DLD1 (cell line): ENCODE data around the gene GCGR.
"Not testable (repeated sequence)": the region's sequence is repeated elsewhere in the genome, so short reads cannot be mapped to it uniquely, and the experiment has no call there.

ENCODE experiments used
- in situ Hi-C: cut with HindIII; loops from 2 replicates; pipeline ENCODE4 v1.10.0; 2017; ENCODE audit warnings: low sequenced_read_pairs

Gene GCGR

DNA sequence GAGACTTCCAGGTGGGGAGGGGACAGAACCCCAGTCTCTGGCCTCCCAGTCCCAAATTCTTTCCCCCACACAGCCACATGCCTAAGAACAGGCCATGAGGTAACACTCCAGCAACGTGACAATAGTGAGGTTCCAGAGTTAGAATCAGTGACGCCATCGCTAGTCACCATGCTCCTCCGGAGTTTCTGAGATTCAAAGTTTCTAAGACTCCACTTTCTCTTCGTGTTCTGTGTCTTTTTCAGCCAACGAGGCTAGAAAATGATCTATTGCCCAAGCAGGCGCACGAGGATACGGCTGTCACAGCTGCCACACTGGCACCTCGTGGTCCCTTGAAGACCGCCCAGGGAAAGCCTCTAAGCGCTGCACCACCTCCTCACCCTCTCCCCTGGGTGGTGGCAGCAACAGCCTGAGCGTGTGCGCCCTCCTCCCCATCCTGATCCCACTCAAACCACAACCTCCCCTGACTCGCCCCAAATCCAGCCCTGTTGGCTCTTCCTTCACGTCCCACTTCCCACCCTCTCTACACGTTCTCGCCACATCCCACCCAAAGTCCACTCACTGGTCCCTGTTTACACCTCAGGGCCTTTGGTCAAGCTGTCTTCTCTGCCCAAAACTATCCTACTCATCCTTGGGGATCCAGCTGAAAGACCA lies 28.1 kb downstream of the GCGR start:
- in situ Hi-C loops: no loop called here

DNA sequence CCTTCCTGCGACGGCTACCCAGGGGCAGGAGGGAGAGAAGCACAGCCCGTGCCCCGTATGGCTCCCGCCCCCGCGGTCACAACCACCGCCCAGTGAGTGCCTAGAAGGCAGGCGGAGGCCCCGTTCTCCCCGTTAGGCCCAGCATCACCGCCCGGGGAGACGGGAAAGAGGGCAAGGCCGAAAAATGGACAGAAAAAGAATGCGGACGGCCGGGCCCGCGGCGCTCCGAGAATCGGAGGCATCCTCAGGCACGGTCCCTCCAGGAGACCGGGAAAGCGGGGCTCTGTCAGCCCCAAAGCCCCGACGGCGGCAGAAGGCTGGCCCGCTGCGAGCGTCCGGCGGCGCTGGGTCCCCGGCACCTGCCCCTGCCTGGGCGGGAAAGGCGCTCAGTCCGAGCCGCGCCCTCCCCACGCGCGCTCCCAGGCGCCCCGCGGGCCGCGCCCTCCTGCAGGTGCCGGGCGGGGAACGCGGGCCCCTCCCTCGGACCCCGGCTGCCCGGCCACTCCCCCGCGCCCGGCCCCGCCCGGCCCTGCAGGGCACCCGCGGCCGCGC lies 28.7 kb downstream of the GCGR start:
- in situ Hi-C loops: no loop called here

DNA sequence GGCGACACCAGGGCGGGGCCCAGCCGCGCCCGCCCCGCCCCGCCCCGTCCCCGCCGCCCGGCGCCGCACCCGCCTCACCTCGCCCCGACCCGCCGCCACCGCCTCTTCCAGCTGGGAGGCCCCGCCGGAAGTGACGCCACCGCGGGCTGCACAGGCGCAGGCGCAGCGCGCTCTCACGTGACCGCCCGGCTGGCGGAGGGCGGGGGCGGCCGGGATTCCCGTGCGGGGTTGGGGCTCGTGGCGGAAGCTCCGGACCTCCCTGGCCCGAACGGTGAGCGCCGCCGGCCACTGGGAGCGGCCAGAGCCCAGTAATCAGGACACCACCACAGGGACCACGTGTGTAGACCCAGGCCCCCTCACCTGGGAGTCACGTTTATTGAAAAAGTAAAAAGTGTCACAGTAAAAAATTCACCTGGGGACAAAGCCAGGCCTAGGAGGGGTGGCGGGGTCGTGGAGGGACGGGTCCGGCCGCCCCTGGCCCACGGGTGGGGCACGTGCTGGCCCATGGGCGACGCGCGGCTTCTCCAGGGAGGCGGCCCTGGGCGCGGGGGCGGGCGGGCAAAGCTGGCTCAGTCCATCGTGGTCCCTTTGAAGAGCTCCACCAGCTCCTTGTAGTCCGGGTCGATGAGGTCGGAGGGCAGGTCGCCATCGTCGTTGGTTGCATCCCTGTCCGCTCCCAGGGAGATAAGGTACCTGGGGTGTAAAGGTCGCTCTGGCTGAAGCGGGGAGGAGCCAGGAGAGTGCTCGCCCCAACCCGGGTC lies 29.4 kb downstream of the GCGR start, which contains the start of gene MCRIP1:
MCRIP1 (minus strand) TSS at position 132 of the 761 bp plus-strand sequence. CDS start 8,785 bp downstream, outside the sequence.
- in situ Hi-C loops: no loop called here

DNA sequence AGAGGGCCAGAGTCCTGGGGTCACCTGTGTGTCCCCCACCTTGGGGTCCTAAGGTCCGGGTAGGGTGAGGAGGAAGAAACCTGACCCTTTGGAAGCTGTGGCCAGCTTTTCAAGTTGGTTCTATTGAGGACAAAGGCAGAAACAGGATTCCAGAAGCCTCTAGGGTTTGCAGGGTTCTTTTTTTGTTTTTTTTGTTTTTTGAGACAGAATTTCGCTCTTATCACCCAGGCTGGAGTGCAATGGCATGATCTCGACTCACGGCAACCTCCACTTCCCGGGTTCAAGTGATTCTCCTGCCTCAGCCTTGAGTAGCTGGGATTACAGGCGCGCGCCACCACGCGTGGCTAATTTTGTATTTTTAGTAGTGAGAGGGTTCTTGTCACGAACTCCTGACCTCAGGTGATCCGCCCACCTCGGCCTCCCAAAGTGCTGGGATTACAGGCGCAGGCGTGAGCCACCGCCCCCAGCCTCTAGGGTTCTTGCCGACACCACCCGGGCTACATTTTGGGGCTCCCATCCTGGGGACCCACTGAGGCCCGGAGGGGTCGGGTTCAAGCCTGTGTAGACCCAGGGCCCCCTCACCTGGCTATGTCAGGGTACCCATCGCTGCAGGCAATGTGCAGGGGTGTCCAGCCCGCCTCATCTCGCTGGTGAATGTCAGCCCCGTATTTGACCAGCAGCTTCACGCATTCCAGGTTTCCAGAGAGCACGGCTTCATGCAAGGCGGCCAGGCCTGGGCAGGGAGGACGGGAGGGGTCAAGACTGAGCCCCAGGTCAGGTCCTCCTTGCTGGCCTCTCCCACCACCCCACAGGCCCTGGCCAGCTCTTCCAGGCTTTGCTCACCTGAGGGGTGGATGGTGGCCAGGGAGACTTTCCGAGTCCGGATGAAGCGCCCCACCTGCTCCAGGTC lies 30.2 kb downstream of the GCGR start:
- in situ Hi-C loops: no loop called here

DNA sequence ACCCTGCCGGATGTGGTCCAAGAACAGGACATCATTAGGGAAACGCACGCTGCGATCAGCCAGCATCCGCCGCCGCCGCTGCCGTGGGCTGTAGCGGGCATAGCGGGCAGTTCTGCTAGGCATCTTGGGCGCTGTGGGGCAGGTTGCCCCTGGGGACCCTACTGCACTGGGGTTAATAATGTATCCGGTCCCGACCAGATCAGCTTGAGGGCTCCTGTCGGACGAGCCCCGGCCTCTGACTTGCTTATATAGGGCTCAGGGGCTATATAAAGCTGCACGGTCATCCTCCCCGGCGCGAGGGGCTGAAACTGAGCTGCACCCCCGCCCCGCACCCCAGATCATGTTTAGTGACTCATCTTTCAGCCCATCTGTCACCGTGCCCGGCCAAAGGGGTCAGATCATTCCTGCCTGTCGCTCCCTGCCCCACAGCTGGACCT lies 30.9 kb downstream of the GCGR start, which contains the start of gene PPP1R27:
PPP1R27 (minus strand) TSS at position 220 of the 437 bp plus-strand sequence; CDS start at position 123, 97 bp downstream.
- in situ Hi-C loops: no loop called here

DNA sequence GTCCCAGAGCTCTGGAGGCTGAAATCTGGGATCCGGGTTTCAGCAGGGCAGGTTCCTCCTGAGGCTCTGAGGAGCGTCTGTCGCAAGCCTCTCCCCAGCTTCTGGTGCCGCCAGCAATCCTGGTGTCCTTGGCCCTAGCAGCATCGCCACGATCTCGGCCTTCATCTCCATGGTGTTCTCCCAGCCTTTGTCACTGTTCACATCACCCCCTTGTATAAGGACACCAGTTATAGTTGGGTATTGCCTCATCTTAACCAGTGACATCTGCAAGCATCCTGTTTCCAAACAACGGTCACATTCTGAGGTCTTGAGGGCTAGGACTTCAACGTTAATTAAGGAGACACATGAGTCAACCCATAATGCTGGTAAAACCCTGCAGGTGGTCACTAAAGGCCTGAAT lies 33.7 kb downstream of the GCGR start:
- in situ Hi-C loops: no loop called here

DNA sequence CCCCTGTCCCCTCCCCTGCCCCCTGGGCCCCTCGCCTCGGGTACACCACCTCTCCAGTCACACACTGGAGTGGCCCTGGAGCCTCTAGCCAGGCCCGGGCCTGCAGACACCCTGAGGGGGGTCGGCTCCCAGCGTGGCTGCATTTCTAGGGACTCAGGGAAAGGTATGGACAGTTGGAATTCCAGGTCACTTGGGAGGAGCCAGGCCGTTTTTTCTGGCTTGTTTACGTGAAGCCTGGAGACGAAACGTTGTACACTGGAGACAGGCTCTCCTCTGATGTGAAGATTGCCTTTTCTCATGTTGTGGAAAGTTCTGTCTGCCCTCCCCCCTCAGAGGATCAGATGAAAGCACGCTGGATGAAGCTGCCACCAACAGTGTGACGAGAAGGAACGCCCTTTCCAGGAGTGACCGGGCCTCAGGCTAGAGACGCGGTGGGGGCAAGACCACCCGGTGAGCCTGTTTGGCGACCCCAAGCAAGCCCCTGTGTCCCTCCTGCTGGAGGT lies 34.9 kb downstream of the GCGR start:
- in situ Hi-C loops: no loop called here

DNA sequence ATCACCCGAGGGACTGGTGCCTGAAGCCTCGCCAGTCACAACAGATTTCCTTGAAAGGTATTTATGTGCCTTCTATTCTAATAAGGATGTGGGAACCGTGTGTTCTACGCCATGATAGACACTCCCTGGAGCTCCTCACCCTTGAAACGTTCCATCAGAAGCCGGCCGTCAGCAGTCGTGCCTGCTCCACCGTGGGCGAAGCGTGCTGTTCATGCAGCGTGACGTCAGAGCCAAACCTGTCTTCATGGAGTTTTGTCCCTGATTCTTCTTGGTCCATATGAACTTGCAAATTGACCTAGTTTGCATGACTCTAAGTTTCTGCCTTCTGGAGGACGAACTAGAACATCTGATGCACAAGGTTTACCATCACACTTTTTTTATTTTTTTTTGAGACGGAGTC lies 35.4 kb downstream of the GCGR start:
- in situ Hi-C loops: no loop called here

DNA sequence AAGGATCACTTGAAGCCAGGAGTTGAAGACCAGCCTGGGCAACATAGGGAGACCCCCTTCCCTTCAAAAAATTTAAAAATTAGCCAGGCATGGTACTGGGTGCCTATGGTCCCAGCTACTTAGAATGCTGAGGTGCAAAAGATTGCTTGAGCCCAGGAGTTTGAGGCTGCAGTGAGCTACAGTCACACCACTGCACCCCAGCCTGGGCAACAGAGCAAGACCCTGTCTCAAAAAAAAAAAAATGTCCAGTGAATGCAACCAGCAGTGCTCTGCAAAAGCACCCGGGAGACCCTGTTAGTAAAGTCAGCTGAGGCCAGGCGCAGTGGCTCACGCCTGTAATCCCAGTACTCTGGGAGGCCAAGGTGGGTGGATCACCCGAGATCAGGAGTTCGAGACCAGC lies 36.1 kb downstream of the GCGR start:
- in situ Hi-C loops: not testable (repeated sequence)

DNA sequence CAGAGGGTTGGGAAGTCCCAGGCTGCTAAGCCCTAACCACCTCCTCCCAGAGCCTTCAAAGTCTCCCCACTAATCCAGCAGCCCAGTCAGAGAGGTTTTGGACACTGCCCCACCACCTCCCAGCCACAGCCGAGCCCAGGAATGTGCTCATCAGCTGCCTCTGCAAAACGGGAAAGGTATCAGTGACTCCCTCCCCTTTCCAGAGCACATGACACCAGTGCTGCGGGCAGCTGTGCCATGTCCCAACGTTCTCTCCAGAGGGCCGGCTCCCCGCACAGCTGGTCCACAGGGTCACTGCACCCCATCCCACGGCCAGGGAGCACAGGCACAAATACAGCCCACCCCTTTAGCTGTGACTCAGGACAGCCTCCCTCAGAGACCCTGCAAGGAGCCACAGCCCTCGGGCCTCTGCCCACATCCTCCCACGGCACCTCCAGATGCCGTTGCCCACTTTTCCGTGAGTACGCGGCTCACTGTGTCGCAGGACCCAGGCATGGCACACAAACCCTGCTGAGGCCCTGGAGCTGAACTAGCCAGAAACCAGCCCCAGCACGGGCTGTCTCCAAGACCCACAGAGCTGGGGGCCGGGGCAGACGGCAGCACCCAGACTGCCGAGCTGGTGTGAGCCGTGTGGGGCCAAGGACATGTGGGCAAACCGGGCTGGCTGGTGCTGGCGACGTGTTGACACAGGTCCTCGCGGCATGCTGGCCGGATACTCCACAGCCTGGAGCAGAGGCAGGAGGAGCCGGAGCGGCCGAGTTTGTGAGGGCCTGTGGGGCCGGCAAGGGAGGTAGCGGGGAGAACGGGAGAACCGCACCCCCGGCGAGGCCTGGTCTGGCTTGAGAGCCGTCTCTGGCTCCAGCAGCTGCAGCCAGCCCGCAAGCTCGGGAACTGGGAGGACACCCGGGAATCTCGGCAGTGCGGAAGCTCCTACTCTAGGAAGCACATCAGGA lies 37.2 kb downstream of the GCGR start:
- in situ Hi-C loops: no loop called here

DNA sequence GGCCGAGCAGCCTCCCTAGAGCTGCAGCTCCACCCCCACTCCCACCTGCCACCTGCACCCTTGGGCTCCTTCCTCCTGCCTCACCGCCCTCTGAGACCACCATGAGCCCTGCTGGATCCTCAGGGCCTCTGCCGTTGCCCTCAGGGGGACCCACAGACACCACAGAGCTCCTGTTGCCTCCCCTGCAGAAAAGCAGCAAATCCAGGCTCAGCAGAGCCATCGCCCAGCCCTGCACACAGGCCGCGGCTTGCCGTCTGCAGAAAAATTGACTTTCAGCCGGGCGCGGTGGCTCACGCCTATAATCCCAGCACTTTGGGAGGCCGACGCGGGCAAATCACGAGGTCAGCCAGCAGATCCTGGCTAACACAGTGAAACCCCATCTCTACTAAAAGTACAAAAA lies 37.9 kb downstream of the GCGR start:
- in situ Hi-C loops: no loop called here

DNA sequence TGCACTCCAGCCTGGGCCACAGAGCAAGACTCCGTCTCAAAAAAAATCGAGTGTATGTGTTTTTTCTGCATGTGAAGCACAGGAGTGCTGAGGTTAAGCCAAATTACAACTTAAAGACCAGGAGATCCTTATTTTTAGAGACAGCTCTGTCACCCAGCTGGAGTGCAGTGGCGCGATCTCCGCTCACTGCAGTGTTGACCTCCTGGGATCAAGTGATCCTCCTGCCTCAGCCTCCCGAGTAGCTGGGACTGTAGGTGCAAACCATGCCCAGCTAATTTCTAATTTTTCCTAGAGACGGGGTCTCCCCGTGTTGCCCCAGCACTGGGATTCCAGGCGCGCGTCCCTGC lies 38.4 kb downstream of the GCGR start:
- in situ Hi-C loops: no loop called here

DNA sequence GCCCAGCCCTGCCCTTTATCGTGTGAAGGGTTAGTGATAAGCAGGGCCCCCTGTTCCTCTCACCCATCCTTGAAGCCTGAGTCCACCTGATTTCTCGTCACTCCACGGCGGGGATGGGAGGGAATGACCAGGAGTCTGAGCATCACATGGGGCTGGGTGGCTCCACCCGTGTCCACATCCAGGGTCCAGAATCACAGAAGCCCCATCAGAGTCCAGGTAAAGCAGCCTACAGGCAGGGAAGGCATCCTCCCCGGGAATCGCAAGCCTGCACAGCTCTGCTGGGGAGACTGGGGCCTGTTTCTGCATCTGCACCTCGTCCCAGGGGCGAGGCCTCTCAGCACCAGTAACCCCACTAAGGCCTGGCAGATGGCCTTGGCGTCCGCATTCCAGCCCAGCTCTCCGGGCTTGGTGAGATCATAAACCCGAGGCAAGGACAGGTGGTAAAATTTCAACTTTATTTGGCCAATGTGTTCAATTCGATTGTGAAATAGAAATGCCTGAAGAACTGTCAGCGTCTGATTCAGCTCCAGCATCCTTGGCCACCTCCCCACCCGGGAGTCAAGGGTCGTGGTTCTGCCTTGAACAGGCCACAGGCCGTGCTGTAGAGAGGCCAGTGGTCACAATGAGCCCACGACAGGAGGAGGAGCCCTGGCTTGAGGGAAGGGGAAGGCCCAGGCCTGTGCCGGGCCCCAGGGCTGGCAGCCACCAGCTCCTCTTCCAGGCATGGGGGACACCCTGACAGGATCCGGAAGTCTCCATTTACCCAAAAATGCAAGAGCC lies 39.0 kb downstream of the GCGR start:
- in situ Hi-C loops: no loop called here

DNA sequence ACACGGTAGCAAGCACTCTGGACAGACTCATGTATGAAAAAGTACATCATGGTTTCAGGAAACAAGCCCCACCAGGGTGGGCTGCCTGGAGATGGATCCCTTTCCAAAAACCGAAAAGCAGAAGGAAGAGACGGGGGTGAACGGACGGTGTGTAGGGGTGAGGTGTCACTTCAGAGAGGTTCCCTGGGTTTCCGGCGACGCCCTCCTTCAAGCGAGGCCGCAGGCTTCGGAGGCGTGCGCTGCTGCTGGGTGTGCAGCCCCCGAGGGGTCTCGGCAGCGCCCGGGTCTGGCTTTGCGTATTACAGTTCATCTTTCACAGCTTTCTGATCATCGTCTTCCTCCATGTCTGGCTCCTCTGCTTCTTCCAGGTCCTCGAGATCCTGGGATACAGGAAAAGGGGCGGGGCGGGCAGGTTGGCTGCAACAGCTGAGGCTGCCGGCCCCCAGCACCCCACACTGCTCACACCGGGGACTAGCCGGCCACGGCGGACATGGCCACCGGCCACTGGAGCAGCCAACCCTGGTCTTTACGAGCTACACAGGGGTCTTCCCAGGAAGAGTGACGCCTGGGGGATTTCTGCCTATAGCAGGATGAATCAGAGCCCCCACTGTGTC lies 39.9 kb downstream of the GCGR start:
- in situ Hi-C loops: no loop called here

DNA sequence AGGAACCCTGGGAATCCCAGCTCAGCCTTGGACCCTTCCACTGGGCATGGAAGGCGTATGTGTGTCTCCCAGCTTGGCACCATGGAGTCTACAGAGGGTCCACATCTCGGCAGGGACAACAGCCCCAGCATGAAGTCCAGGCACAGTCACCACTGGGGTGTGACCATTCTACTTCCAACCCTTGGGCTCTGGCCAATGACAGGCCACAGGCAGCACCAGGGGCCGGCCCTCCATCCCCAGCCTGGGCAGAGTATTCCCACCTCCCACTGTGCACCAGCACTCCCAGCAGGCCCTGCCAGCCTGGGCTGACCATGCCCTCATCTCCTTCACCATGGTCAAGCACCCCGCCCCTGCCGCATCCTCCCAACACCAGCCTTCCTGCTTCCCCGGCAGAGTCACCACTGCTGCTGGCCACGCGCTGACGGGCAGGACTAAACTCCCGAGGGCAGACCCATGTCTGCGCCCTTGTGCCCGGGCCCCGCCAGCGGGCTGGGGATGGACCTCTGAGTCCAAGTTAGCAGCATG lies 40.4 kb downstream of the GCGR start:
- in situ Hi-C loops: no loop called here

DNA sequence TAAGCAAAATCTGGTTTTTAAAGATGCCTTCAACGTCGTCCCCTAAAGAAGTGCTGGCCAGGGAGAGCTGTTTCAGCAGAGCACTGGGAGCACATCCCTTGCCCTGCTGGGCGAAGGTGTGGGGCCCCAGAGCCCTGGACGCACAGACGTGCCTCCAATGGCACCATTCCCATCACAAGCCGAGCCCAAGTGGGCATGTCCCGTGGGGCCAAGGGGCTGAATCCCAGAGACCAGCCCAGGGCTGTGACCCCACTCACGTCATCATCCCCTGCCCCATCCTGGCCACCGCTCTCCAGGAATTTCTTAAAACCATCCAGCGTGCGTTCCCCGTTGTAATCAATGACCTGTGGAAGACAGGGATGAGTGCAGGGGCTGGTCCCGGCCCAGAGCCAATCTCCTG lies 40.9 kb downstream of the GCGR start:
- in situ Hi-C loops: no loop called here

DNA sequence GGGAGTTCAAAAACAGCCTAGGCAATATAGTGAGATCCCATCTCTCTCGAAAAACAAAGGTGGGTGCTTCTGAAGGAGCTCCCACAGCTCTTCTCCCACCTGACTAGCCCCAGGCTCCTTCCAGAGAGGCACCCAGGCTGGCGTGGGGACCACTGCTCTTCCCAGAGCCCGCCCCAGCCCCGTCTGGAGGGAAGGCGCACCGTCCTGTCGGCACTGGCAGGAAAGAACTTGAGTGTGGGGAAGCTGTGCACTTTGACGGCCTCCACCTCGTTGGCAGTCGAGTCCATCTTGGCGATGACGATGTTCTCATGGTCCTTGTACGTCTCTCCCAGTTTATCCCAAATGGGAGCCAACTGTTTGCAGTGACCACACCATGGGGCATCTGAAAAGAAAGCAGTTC lies 41.4 kb downstream of the GCGR start:
- in situ Hi-C loops: no loop called here
